DOHH2 (cell line): Measurements from ENCODE around the gene HLF.

Experiments used
- CTCF ChIP-seq: fragments of 200-600 bp; sonication (generic); IDR thresholded peaks from one replicate; pipeline ENCODE4 v1.5.1; 2014; ENCODE audit warnings: antibody characterized with exemption, mild to moderate bottlenecking, low read depth, low read length; ENCODE audit not compliant: poor library complexity, severe bottlenecking
- EZH2phosphoT487 ChIP-seq: fragments of 200-600 bp; sonication (generic); IDR thresholded peaks from 2 replicates; pipeline ENCODE4 v1.6.1; 2017; ENCODE audit warnings: borderline replicate concordance, mild to moderate bottlenecking, antibody characterized with exemption, low read length, moderate library complexity, mixed read lengths

DNA sequence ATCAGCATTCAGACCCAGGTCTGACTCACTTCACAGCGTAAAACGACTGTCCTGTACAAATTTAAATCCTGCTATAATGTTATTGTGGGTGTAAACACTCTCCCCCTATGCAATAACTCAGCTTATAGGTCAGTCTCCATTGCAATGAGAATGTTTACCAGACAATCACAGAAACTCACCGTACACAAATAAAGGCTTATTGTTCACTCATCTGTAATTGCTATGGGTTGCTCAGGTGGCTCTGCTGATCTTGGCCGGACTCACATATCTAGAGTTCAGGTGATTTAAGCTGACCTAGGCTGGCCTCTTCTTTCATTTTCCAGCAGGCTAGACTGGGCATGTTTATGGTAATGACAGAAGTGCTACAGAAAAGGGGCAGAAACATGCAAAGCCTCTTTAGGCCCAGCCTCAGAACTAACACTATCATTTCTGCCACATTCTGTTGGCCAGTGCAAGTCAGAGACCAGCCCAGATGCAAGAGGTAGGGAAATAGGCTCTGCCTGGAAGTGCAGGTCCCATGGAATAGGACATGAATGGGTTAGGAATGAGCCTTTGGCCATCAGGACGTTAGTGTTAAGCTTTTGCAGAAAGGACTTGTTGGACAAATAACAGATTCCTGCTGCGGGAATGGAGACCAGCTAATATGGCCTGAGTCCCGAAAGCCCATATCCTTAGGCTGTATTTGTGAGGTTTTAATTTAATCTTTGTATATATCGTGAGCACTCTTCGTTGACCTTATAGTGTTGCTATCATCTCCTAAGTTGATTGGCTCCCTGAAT is 44.0 kb downstream of the HLF start:
- TF ChIP-seq EZH2phosphoT487 (no peak), CTCF (no peak)
